ENCODE data around the gene RPS17.
"Not testable (repeated sequence)": the region's sequence is repeated elsewhere in the genome, so short reads cannot be mapped to it uniquely, and the experiment has no call there.

The RPS17 gene

DNA sequence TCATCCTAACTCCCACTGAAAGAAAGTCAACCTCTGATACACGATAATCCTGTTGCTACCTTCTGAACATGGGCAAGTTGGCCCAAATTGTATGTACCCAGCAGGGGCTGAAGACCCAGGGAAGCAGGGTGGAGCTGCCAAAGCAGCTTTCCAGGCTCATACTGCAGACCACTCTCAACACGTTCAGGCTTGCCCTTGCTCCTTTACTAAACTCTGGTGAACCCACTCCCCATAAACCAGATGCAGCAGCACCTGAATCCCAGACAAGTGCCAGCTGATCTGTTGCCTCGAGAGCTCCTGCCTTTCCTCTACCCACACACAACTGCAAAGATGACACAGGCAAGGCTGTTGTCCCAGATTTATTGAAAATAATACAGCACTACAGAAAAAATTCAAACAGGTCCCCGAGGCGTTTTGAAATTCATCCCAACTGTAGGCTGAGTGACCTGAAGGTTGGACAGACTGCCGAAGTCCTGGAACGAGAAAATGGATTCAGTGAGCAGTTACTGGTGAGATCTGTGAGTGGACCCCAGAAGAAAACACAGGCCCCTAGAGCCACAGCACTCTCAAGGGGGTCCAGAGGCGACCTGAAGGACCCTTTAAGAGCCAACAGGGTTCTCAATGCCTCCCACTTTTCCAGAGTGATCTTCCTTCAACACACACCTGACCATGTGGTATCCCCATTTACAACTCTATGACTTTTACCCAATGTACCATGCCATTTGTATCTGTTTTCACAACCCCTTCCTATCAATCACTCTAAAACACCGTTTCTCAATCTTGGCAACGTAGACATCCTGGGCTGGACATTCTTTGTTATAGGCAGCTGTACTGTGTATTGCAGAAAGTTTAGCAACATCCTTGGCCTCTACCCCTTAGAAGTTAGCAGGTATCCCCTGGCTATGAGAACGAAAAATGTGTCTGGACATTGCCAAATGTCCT is 3.6 kb downstream of the RPS17 start:
- no peak for DNase-seq
- intact Hi-C loops (cut with DNase I; ENCODE audit: low total_unique reads) = no loop called here
- H3K27me3 ChIP-seq = no peaks in the 10 kb centered on the region
- TF ChIP-seq CTCF (IDR thresholded peaks at IDR 0.05) = no peak
- no peak overlapping the region for H3K4me3 ChIP-seq
- H3K36me3 ChIP-seq = peaks cover 47 to 64% (median 60%) of the 10 kb centered on the region in 3 donors
- H3K4me1 ChIP-seq = peaks cover 0 to 34% (median 13%) of the 10 kb centered on the region in 4 donors
- H3K9me3 ChIP-seq = no peaks in the 10 kb centered on the region
- no peak overlapping the region for H3K27ac ChIP-seq

DNA sequence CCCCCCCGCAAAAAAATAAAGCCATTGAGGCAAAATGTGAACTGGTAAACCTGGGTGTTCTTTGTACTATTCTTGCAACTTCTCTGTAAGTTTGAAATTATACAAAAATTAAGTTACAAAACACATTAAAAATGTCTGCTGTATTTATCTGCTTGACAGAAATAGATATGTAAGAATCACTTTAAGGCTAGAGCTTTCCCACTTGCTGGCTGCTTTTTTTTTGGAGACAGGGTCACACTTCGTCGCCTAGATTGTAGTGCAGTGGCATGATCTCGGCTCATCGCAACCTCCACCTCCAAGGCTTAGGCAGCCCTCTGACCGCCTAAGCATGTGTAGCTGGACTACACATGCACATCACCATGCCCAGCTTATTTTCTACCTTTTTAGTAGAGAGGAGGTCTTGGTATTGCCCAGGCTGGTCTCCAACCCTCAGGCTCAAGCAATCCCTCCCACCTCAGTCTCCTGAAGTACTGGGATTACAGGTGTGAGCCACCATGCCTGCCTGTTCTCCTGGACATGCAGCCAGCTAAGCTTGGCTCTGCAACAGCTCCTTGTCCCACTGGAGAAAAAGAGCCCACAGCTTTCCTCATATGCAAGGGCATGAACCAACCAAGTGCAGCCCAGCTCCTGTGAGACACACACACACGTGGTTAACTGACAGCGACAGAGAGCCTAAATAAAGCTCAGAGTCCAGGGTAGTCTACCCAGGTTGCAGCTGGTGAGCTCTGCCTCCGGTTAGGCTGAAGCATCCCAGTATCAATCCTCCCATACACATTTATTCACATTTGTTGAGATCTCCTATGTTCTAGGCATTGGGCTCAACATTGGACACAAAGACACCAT is 4.5 kb downstream of the RPS17 start:
- DNase-seq = no peak
- peaks cover 47 to 64% (median 60%) of the 10 kb centered on the region in 3 donors for H3K36me3 ChIP-seq
- TF ChIP-seq CTCF (IDR thresholded peaks at IDR 0.05) = no peak
- intact Hi-C loops (cut with DNase I; ENCODE audit: low total_unique reads) = no loop called here
- H3K27me3 ChIP-seq = no peaks in the 10 kb centered on the region
- no peak overlapping the region for H3K4me3 ChIP-seq
- peaks cover 0 to 32% (median 13%) of the 10 kb centered on the region in 4 donors for H3K4me1 ChIP-seq
- no peak overlapping the region for H3K27ac ChIP-seq
- no peaks in the 10 kb centered on the region for H3K9me3 ChIP-seq

- Histone ChIP-seq H3K36me3 (peaks cover 47 to 64% (median 60%) of the 10 kb centered on the region in 3 donors), H3K4me1 (peaks cover 0 to 37% (median 15%) of the 10 kb centered on the region in 4 donors)
- H3K9me3 ChIP-seq; intact Hi-C loops (cut with DNase I; ENCODE audit: low total_unique reads); H3K27ac ChIP-seq; DNase-seq; H3K4me3 ChIP-seq; H3K27me3 ChIP-seq: not testable (repeated sequence)
These were observed 5.1 kb downstream of the RPS17 start for GRCh38 chr15:82535151-82535550.

DNA sequence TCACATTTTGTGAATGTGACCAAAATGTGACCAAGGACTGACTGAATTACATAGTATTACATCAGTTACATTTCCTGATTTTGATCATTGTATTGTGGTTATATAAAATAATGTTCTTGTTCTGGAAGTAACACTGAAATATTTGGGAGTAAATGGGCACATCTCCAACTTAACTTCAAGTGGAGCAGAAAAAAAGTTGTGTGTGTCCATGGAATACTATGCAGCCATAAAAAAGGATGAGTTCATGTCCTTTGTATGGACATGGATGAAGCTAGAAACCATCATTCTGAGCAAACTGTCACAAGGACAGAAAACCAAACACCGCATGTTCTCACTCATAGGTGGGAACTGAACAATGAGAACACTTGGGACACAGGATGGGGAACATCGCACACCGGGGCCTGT is 5.8 kb downstream of the RPS17 start:
- H3K9me3 ChIP-seq; H3K27me3 ChIP-seq; H3K4me3 ChIP-seq; intact Hi-C loops (cut with DNase I; ENCODE audit: low total_unique reads); H3K27ac ChIP-seq; DNase-seq: not testable (repeated sequence)
- peaks cover 0 to 34% (median 14%) of the 10 kb centered on the region in 4 donors for H3K4me1 ChIP-seq
- H3K36me3 ChIP-seq = peaks cover 47 to 64% (median 60%) of the 10 kb centered on the region in 3 donors

DNA sequence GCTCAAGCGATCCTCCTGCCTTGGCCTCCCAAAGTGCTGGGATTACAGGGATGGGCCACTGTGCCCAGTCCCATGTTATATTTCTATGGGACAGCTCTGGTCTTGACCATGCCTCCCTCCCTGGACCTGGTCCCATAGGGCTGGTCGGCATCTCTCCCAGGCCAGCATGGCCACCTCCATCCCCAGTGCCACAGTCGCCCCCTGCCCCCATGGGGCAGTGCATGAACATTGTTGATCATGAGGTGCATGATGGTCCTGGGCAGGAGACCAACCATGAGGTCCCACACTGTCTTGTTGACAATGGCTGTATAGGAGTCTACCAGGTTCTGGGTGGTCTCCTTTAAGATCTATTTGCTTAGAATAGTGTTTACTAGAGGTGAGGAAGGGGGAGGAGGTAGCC is 6.5 kb downstream of the RPS17 start:
- DNase-seq = no peak
- H3K4me3 ChIP-seq = no peak overlapping the region
- H3K36me3 ChIP-seq = peaks cover 44 to 62% (median 59%) of the 10 kb centered on the region in 3 donors
- H3K27me3 ChIP-seq = no peaks in the 10 kb centered on the region
- no peaks in the 10 kb centered on the region for H3K9me3 ChIP-seq
- TF ChIP-seq CTCF (IDR thresholded peaks at IDR 0.05) = no peak
- intact Hi-C loops (cut with DNase I; ENCODE audit: low total_unique reads) = no loop called here
- peaks cover 0 to 28% (median 7%) of the 10 kb centered on the region in 4 donors for H3K4me1 ChIP-seq
- H3K27ac ChIP-seq = no peak overlapping the region

GRCh38 chr15:82532991-82533481 is 7.2 kb downstream of the RPS17 start:
- no peaks in the 10 kb centered on the region for H3K9me3 ChIP-seq
- no peak for DNase-seq
- H3K27me3 ChIP-seq = no peaks in the 10 kb centered on the region
- no peak overlapping the region for H3K27ac ChIP-seq
- no peak for TF ChIP-seq CTCF (IDR thresholded peaks at IDR 0.05)
- H3K36me3 ChIP-seq = peaks cover 36 to 54% (median 51%) of the 10 kb centered on the region in 3 donors
- intact Hi-C loops (cut with DNase I; ENCODE audit: low total_unique reads) = no loop called here
- peaks cover 0 to 20% (median 5%) of the 10 kb centered on the region in 4 donors for H3K4me1 ChIP-seq
- no peak overlapping the region for H3K4me3 ChIP-seq
